IPS DF 4.7 (cell line): ENCODE results near the gene PUM1.
"Not testable (repeated sequence)": the region's sequence is repeated elsewhere in the genome, so short reads cannot be mapped to it uniquely, and the experiment has no call there.

Experiments
- DNase-seq: peaks from one replicate; pipeline ENCODE4 v3.0.0-alpha.2; 2013; ENCODE audit warnings: low spot score; ENCODE audit errors: extremely low read depth

PUM1 gene

GRCh38 chr1:30964706-30965105 lies 100.8 kb downstream of the PUM1 start:
- DNase-seq: no peak

- no peak for DNase-seq
Observed at GRCh38 chr1:30962609-30963508, 102.7 kb downstream of the PUM1 start.

- DNase-seq: no peak
Observed at GRCh38 chr1:30957560-30958222, 107.8 kb downstream of the PUM1 start.

GRCh38 chr1:30955448-30956015 lies 110.0 kb downstream of the PUM1 start:
- DNase-seq: no peak

GRCh38 chr1:30953685-30954084 lies 111.8 kb downstream of the PUM1 start:
- DNase-seq: no peak

GRCh38 chr1:30952098-30952497 lies 113.4 kb downstream of the PUM1 start:
- DNase-seq: no peak

GRCh38 chr1:30950700-30951099 lies 114.8 kb downstream of the PUM1 start:
- DNase-seq: no peak

GRCh38 chr1:30950053-30950452 lies 115.5 kb downstream of the PUM1 start:
- no peak for DNase-seq

GRCh38 chr1:30949487-30949838 lies 116.1 kb downstream of the PUM1 start:
- not testable (repeated sequence) for DNase-seq

- not testable (repeated sequence) for DNase-seq
Observed at GRCh38 chr1:30948813-30949486, 116.6 kb downstream of the PUM1 start.

GRCh38 chr1:30948278-30948677 lies 117.2 kb downstream of the PUM1 start:
- no peak for DNase-seq

- DNase-seq: no peak
Observed at GRCh38 chr1:30947212-30947611, 118.3 kb downstream of the PUM1 start.

- DNase-seq: no peak
Observed at GRCh38 chr1:30942326-30942963, 123.1 kb downstream of the PUM1 start.

- DNase-seq: no peak
Observed at GRCh38 chr1:30940541-30940940, 125.0 kb downstream of the PUM1 start.

- no peak for DNase-seq
Observed at GRCh38 chr1:30936541-30937171, 128.9 kb downstream of the PUM1 start.

GRCh38 chr1:30935758-30936157 lies 129.8 kb downstream of the PUM1 start:
- DNase-seq: not testable (repeated sequence)

GRCh38 chr1:30934613-30935012 lies 130.9 kb downstream of the PUM1 start:
- no peak for DNase-seq

- no peak for DNase-seq
Observed at GRCh38 chr1:30933874-30934252, 131.7 kb downstream of the PUM1 start.

- DNase-seq: no peak
Observed at GRCh38 chr1:30930631-30931173, 134.8 kb downstream of the PUM1 start.

- DNase-seq: no peak
Observed at GRCh38 chr1:30929944-30930525, 135.5 kb downstream of the PUM1 start.
